HCT116 (cell line): ENCODE measurements around the gene ZNF554. TPM values are rescaled to one million over a fixed set of nuclear protein-coding genes. Genes with fewer than 3 reads are reported as not detected.

ENCODE experiments used
- ATAC-seq: fragments of 200-7000 bp; cut with Tn5 transposase; 2 replicates; pipeline ENCODE4 v1.9.1; 2020; ENCODE audit warnings: mild to moderate bottlenecking, moderate library complexity
- BruUV-seq: library from RNA; stranded (reverse); fragments of 400-500 nt; replicated peaks from 2 replicates; lab custom pipeline; 2021; lab: Mats Ljungman, UMichigan
- CTCF ChIA-PET: fragments of 300-600 bp; sonication (Branson Sonifier 250); formaldehyde crosslinking; loops from one replicate; lab custom pipeline; 2021; ENCODE audit warnings: antibody characterized with exemption; lab: Charles Lee
- POLR2A ChIA-PET: fragments of 300-600, 350-600 bp; sonication (Branson Sonifier 250); formaldehyde crosslinking; loops from one replicate; lab custom pipeline; 2021; ENCODE audit warnings: antibody characterized with exemption; lab: Charles Lee
- RAD21 ChIA-PET, 2 experiments: fragments of 300-600 bp; sonication (Branson Sonifier 250); formaldehyde crosslinking; loops; one replicate each; lab custom pipeline; 2023; ENCODE audit warnings: low total read pairs in 2 of 2; ENCODE audit not compliant: uncharacterized antibody in 2 of 2, unreplicated experiment in 2 of 2, low non-redundant PET in 1 of 2; lab: Charles Lee
- DNase-seq: peaks from one replicate; pipeline ENCODE4 v3.0.0-alpha.2; 2010; ENCODE audit warnings: low read depth, low spot score
- H2AFZ ChIP-seq: fragments of 200-600 bp; shearing (Covaris generic), sonication (generic); 2 replicates; pipeline ENCODE4 v1.6.1; 2017; ENCODE audit warnings: low read depth, mixed run types, mixed read lengths, antibody characterized with exemption, low read length; ENCODE audit not compliant: poor library complexity, severe bottlenecking
- H3K27ac ChIP-seq: 2 replicates; pipeline ENCODE4 v1.5.1; 2012; ENCODE audit warnings: low read depth, low read length
- H3K27me3 ChIP-seq: fragments of 200-600 bp; sonication (generic); 2 replicates; pipeline ENCODE4 v1.6.1; 2016; ENCODE audit warnings: mixed run types, low read length, mixed read lengths; ENCODE audit not compliant: insufficient read depth
- H3K36me3 ChIP-seq, 2 experiments: fragments of 200-500 bp in 1 of 2; fragments of 200-600 bp in 1 of 2; sonication (Bioruptor generic) in 1 of 2; sonication (generic) in 1 of 2; 2 replicates each; pipeline versions ENCODE4 v1.5.1 to v1.6.1; 2014 to 2016; ENCODE audit warnings: low read length in 2 of 2, inconsistent platforms in 1 of 2, mixed read lengths in 1 of 2, mixed run types in 1 of 2; ENCODE audit not compliant: insufficient read depth in 2 of 2, control insufficient read depth in 1 of 2
- H3K4me1 ChIP-seq, 2 experiments: fragments of 200-600 bp in 1 of 2; sonication (generic) in 1 of 2; 2 replicates each; pipeline versions ENCODE4 v1.5.1 to v1.6.1; 2012 to 2017; ENCODE audit warnings: low read length in 2 of 2, inconsistent platforms in 1 of 2, mild to moderate bottlenecking in 1 of 2, mixed read lengths in 1 of 2, mixed run types in 1 of 2, moderate library complexity in 1 of 2; ENCODE audit not compliant: insufficient read depth in 2 of 2, control insufficient read depth in 1 of 2
- H3K4me2 ChIP-seq: fragments of 200-600 bp; sonication (generic); 2 replicates; pipeline ENCODE4 v1.6.1; 2017; ENCODE audit warnings: mixed run types, low read length, mixed read lengths
- H3K4me3 ChIP-seq, 2 experiments: fragments of 200-600 bp in 1 of 2; sonication (generic) in 1 of 2; replicated peaks in 1 of 2; 2 replicates each; pipeline ENCODE4 v1.5.1; 2011 to 2016; ENCODE audit warnings: low read length in 2 of 2, control low read depth in 1 of 2, low read depth in 1 of 2, mild to moderate bottlenecking in 1 of 2, mixed read lengths in 1 of 2, mixed run types in 1 of 2
- H3K79me2 ChIP-seq: fragments of 200-600 bp; sonication (generic); 2 replicates; pipeline ENCODE4 v1.6.1; 2017; ENCODE audit warnings: mild to moderate bottlenecking, mixed run types, low read length, moderate library complexity, mixed read lengths; ENCODE audit not compliant: insufficient read depth
- H3K9ac ChIP-seq: fragments of 200-600 bp; sonication (generic); 2 replicates; pipeline ENCODE4 v1.6.1; 2016; ENCODE audit warnings: low read length, mixed read lengths
- H3K9me2 ChIP-seq: fragments of 200-600 bp; sonication (generic), shearing (Covaris generic); 2 replicates; pipeline ENCODE4 v1.6.1; 2017; ENCODE audit warnings: mixed run types, mild to moderate bottlenecking, moderate library complexity; ENCODE audit not compliant: insufficient read depth
- H3K9me3 ChIP-seq, 2 experiments: fragments of 200-500 bp in 1 of 2; fragments of 200-600 bp in 1 of 2; sonication (Bioruptor generic) in 1 of 2; sonication (generic) in 1 of 2; 2 replicates each; pipeline ENCODE4 v1.6.1; 2014 to 2017; ENCODE audit warnings: low read length in 2 of 2, mixed read lengths in 2 of 2, inconsistent platforms in 1 of 2, low read depth in 1 of 2, mild to moderate bottlenecking in 1 of 2, mixed run types in 1 of 2, moderate library complexity in 1 of 2; ENCODE audit not compliant: control insufficient read depth in 1 of 2, insufficient read depth in 1 of 2
- H4K20me1 ChIP-seq: fragments of 200-600 bp; sonication (generic), shearing (Covaris generic); 2 replicates; pipeline ENCODE4 v1.6.1; 2017; ENCODE audit warnings: mixed run types, mild to moderate bottlenecking, moderate library complexity; ENCODE audit not compliant: insufficient read depth
- CEBPB ChIP-seq: IDR thresholded peaks from 2 replicates; pipeline ENCODE4 v1.6.1; 2012; ENCODE audit warnings: low read depth
- ELF1 ChIP-seq: IDR thresholded peaks from 2 replicates; pipeline ENCODE4 v1.6.1; 2012; ENCODE audit warnings: low read depth, borderline replicate concordance
- EZH2phosphoT487 ChIP-seq: fragments of 200-600 bp; IDR thresholded peaks from 2 replicates; pipeline ENCODE4 v1.6.1; 2018; ENCODE audit warnings: antibody characterized with exemption, borderline replicate concordance
- JUND ChIP-seq: IDR thresholded peaks from 2 replicates; pipeline ENCODE4 v1.6.1; 2012
- POLR2A ChIP-seq: IDR thresholded peaks from 2 replicates; pipeline ENCODE4 v1.7.0; 2011; ENCODE audit warnings: borderline replicate concordance; ENCODE audit not compliant: insufficient read depth, insufficient read length; ENCODE audit errors: extremely low read depth
- POLR2AphosphoS5 ChIP-seq: IDR thresholded peaks from 2 replicates; pipeline ENCODE4 v1.6.1; 2011; ENCODE audit warnings: mild to moderate bottlenecking, low read depth, low read length, moderate library complexity
- RAD21 ChIP-seq: IDR thresholded peaks from 2 replicates; pipeline ENCODE4 v1.6.1; 2012; ENCODE audit warnings: low read depth, mild to moderate bottlenecking
- SIN3A ChIP-seq: IDR thresholded peaks from 2 replicates; pipeline ENCODE4 v1.6.1; 2012; ENCODE audit warnings: low read depth
- SP1 ChIP-seq: IDR thresholded peaks from 2 replicates; pipeline ENCODE4 v1.6.1; 2012; ENCODE audit warnings: low read depth
- YY1 ChIP-seq: IDR thresholded peaks from 2 replicates; pipeline ENCODE4 v1.6.1; 2011; ENCODE audit warnings: low read length, low read depth, moderate library complexity, mild to moderate bottlenecking; ENCODE audit not compliant: insufficient replicate concordance; ENCODE audit errors: extremely low read depth
- intact Hi-C: fragments of 100-400 bp; cut with micrococcal nuclease; formaldehyde crosslinking; loops from 2 replicates; pipeline ENCODE4 v1.10.0; 2022
- total RNA-seq: library from RNA; stranded (reverse); gene quantifications from one replicate; pipeline ENCODE4 v1.2.1, GENCODE V29; 2021; ENCODE audit not compliant: unreplicated experiment
- TF ChIP-seq, protein P1 (sequence below): IDR thresholded peaks from 2 replicates; pipeline ENCODE4 v1.6.1; 2012; ENCODE audit warnings: low read depth
- TF ChIP-seq, protein P2 (sequence below), 3 experiments: fragments of 200-600 bp in 1 of 3; sonication (generic) in 1 of 3; IDR thresholded peaks in 2 of 3; conservative IDR thresholded peaks in 1 of 3; 2 replicates each; pipeline ENCODE4 v1.5.1; 2012 to 2017; ENCODE audit warnings: low read depth in 2 of 3, low read length in 2 of 3, antibody characterized with exemption in 1 of 3, borderline replicate concordance in 1 of 3, control low read depth in 1 of 3, mild to moderate bottlenecking in 1 of 3, mixed read lengths in 1 of 3, mixed run types in 1 of 3, moderate library complexity in 1 of 3; ENCODE audit not compliant: insufficient read depth in 1 of 3
- TF ChIP-seq, protein P3 (sequence below): IDR thresholded peaks from 2 replicates; pipeline ENCODE4 v1.6.1; 2012

ZNF554 gene
- total RNA-seq, 1 experiment from 2014 or later = 4.0 TPM

DNA sequence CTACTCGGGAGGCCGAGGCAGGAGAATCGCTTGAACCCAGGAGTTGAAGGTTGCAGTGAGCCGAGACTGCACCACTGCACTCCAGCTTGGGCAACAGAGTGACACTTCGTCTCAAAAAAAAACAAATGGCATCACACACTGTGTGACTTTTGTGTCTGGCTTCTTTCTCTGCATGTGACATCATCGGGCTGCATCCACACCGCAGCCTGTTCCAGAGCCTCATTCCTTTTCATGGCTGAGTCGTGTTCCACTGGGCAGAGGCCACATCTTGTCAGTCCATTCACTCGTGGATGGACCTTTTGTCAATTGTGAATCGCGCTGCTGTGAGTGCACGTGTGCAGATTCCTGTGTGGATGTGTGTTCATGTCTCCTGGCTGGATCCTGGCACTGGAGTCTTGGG is 26.1 kb upstream of the ZNF554 start:
- H4K20me1 ChIP-seq = no peaks in the 10 kb centered on the region
- no peaks in the 10 kb centered on the region for H3K27me3 ChIP-seq
- CTCF ChIA-PET = no interaction called here
- peaks cover 0 to 4% of the 10 kb centered on the region in 2 experiments; a peak in 2 of 4 replicates for H3K4me1 ChIP-seq
- RAD21 ChIA-PET = no interaction called here
- POLR2A ChIA-PET = interaction anchor here (0.7 kb wide), 1 partner anchor 8 kb away, joined by 3 read pairs; the partner anchor contains the start of gene THOP1
- no peaks in the 10 kb centered on the region for H3K9me2 ChIP-seq
- H3K9ac ChIP-seq = no peak overlapping the region
- ATAC-seq (no peak), DNase-seq (no peak)
- H2AFZ ChIP-seq = no peak overlapping the region
- H3K79me2 ChIP-seq = peaks cover 56% of the 10 kb centered on the region
- H3K27ac ChIP-seq = no peak overlapping the region
- H3K36me3 ChIP-seq = peaks cover 30 to 51% of the 10 kb centered on the region in 2 experiments; a peak in 3 of 4 replicates
- TF ChIP-seq, protein P1, sequence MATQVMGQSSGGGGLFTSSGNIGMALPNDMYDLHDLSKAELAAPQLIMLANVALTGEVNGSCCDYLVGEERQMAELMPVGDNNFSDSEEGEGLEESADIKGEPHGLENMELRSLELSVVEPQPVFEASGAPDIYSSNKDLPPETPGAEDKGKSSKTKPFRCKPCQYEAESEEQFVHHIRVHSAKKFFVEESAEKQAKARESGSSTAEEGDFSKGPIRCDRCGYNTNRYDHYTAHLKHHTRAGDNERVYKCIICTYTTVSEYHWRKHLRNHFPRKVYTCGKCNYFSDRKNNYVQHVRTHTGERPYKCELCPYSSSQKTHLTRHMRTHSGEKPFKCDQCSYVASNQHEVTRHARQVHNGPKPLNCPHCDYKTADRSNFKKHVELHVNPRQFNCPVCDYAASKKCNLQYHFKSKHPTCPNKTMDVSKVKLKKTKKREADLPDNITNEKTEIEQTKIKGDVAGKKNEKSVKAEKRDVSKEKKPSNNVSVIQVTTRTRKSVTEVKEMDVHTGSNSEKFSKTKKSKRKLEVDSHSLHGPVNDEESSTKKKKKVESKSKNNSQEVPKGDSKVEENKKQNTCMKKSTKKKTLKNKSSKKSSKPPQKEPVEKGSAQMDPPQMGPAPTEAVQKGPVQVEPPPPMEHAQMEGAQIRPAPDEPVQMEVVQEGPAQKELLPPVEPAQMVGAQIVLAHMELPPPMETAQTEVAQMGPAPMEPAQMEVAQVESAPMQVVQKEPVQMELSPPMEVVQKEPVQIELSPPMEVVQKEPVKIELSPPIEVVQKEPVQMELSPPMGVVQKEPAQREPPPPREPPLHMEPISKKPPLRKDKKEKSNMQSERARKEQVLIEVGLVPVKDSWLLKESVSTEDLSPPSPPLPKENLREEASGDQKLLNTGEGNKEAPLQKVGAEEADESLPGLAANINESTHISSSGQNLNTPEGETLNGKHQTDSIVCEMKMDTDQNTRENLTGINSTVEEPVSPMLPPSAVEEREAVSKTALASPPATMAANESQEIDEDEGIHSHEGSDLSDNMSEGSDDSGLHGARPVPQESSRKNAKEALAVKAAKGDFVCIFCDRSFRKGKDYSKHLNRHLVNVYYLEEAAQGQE = no peak
- TF ChIP-seq SP1 (no peak), POLR2AphosphoS5 (no peak), CEBPB (no peak), SIN3A (no peak), JUND (no peak), EZH2phosphoT487 (no peak), YY1 (no peak), RAD21 (no peak), POLR2A (no peak), ELF1 (no peak)
- TF ChIP-seq, protein P2, sequence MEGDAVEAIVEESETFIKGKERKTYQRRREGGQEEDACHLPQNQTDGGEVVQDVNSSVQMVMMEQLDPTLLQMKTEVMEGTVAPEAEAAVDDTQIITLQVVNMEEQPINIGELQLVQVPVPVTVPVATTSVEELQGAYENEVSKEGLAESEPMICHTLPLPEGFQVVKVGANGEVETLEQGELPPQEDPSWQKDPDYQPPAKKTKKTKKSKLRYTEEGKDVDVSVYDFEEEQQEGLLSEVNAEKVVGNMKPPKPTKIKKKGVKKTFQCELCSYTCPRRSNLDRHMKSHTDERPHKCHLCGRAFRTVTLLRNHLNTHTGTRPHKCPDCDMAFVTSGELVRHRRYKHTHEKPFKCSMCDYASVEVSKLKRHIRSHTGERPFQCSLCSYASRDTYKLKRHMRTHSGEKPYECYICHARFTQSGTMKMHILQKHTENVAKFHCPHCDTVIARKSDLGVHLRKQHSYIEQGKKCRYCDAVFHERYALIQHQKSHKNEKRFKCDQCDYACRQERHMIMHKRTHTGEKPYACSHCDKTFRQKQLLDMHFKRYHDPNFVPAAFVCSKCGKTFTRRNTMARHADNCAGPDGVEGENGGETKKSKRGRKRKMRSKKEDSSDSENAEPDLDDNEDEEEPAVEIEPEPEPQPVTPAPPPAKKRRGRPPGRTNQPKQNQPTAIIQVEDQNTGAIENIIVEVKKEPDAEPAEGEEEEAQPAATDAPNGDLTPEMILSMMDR (IDR thresholded peaks at IDR 0.05 in 2 of 3, conservative IDR thresholded peaks at IDR 0.05 in 1 of 3; ENCODE audit: borderline replicate concordance in 1 of 3, insufficient read depth in 1 of 3, low read depth in 2 of 3, low read length in 2 of 3) = no peak
- TF ChIP-seq, protein P3, sequence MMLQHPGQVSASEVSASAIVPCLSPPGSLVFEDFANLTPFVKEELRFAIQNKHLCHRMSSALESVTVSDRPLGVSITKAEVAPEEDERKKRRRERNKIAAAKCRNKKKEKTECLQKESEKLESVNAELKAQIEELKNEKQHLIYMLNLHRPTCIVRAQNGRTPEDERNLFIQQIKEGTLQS = no peak
- no peak overlapping the region for H3K4me3 ChIP-seq
- H3K9me3 ChIP-seq = no peaks in the 10 kb centered on the region
- no peak overlapping the region for H3K4me2 ChIP-seq
- intact Hi-C loops = no loop called here
- no TSS peak for BruUV-seq
